GM12878 (cell line): ENCODE data around the gene ANKS1A. TPM values are rescaled to one million over a fixed set of nuclear protein-coding genes. Genes with fewer than 3 reads are reported as not detected.

ENCODE experiments used
- ATAC-seq: fragments of 200-7000 bp; cut with Tn5 transposase; 3 replicates; pipeline ENCODE4 v1.9.1; 2020; ENCODE audit warnings: mild to moderate bottlenecking, moderate library complexity
- BruUV-seq: library from RNA; stranded (reverse); fragments of 400-500 nt; replicated peaks from 2 replicates; lab custom pipeline; 2021; lab: Mats Ljungman, UMichigan
- CTCF ChIA-PET: fragments of 300-600 bp; sonication (Branson Sonifier 250); formaldehyde crosslinking; extraction: SDS; loops from one replicate; lab custom pipeline; 2021; ENCODE audit warnings: inconsistent platforms; lab: Yijun Ruan, JAX
- POLR2A ChIA-PET: fragments of 350-600 bp; formaldehyde crosslinking; extraction: SDS; loops from one replicate; lab custom pipeline; 2021; ENCODE audit warnings: inconsistent platforms; lab: Charles Lee
- RAD21 ChIA-PET: fragments of 300-600 bp; sonication (Branson Sonifier 250); formaldehyde crosslinking; loops from one replicate; lab custom pipeline; 2023; ENCODE audit warnings: antibody characterized with exemption; ENCODE audit not compliant: unreplicated experiment; lab: Charles Lee
- SMC1A ChIA-PET: fragments of 300-600 bp; sonication (Branson Sonifier 250); formaldehyde crosslinking; loops from one replicate; lab custom pipeline; 2023; ENCODE audit not compliant: unreplicated experiment, uncharacterized antibody; lab: Charles Lee
- DNase-seq: peaks from one replicate; pipeline ENCODE4 v3.0.0-alpha.2; 2011; ENCODE audit warnings: low read depth, low spot score
- FAIRE-seq: peaks from 3 replicates; lab custom pipeline; 2011; peaks lifted over from hg19 to GRCh38; lab: Jason Lieb, UNC
- H2AFZ ChIP-seq: 2 replicates; pipeline ENCODE4 v1.6.0; 2011; ENCODE audit warnings: low read depth, low read length, control low read depth; ENCODE audit not compliant: control insufficient read depth
- H3K27ac ChIP-seq: 2 replicates; pipeline ENCODE4 v1.5.1; 2011; ENCODE audit warnings: control low read depth; ENCODE audit not compliant: control insufficient read depth, insufficient read depth
- H3K27me3 ChIP-seq, 2 experiments: replicated peaks in 1 of 2; 2 replicates each; pipeline versions ENCODE4 v1.6.0 to v1.6.1; 2011; ENCODE audit warnings: low read length in 1 of 2; ENCODE audit not compliant: control insufficient read depth in 2 of 2, insufficient read depth in 2 of 2
- H3K36me3 ChIP-seq, 2 experiments: 2 replicates each; pipeline ENCODE4 v1.5.1; 2011; ENCODE audit warnings: low read length in 1 of 2; ENCODE audit not compliant: control insufficient read depth in 2 of 2, insufficient read depth in 2 of 2
- H3K4me1 ChIP-seq: 2 replicates; pipeline ENCODE4 v1.6.1; 2011; ENCODE audit warnings: mild to moderate bottlenecking, low read length, moderate library complexity, mixed read lengths; ENCODE audit not compliant: control insufficient read depth, insufficient read depth
- H3K4me2 ChIP-seq: 2 replicates; pipeline ENCODE4 v1.6.0; 2011; ENCODE audit warnings: control low read depth; ENCODE audit not compliant: control insufficient read depth, insufficient read depth
- H3K4me3 ChIP-seq: fragments of 200-600 bp; sonication (generic); 2 replicates; pipeline ENCODE4 v1.5.1; 2016
- H3K79me2 ChIP-seq: 2 replicates; pipeline ENCODE4 v1.6.0; 2011; ENCODE audit warnings: low read length; ENCODE audit not compliant: control insufficient read depth, insufficient read depth
- H3K9ac ChIP-seq: 2 replicates; pipeline ENCODE4 v1.8.0; 2011; ENCODE audit warnings: low read length, control low read depth, mixed read lengths; ENCODE audit not compliant: control insufficient read depth, insufficient read depth
- H3K9me3 ChIP-seq: replicated peaks from 3 replicates; pipeline ENCODE4 v1.5.1; 2011; ENCODE audit warnings: mild to moderate bottlenecking, low read length; ENCODE audit not compliant: control insufficient read depth, insufficient read depth
- H4K20me1 ChIP-seq: 2 replicates; pipeline ENCODE4 v1.6.0; 2011; ENCODE audit not compliant: control insufficient read depth, insufficient read depth
- EP300 ChIP-seq, 2 experiments: fragments of 150-350 bp in 1 of 2; IDR thresholded peaks; 2 replicates each; pipeline ENCODE4 v1.6.1; 2011 to 2012; ENCODE audit warnings: low read depth in 2 of 2, low read length in 2 of 2, borderline replicate concordance in 1 of 2, improper control_type of control experiment in 1 of 2, inconsistent platforms in 1 of 2; ENCODE audit not compliant: control insufficient read depth in 1 of 2
- HDAC2 ChIP-seq: fragments of 200-600 bp; sonication (generic); IDR thresholded peaks from 2 replicates; pipeline ENCODE4 v1.6.1; 2017
- MYB ChIP-seq: fragments of 150-350 bp; IDR thresholded peaks from 2 replicates; pipeline ENCODE4 v1.6.1; 2014; ENCODE audit warnings: mild to moderate bottlenecking, low read depth, low read length, borderline replicate concordance
- NBN ChIP-seq: fragments of 450-650 bp; IDR thresholded peaks from 2 replicates; pipeline ENCODE4 v1.6.1; 2016
- NR2F1 ChIP-seq: fragments of 450-650 bp; conservative IDR thresholded peaks from 2 replicates; pipeline ENCODE4 v1.6.1; 2017; ENCODE audit warnings: mild to moderate bottlenecking
- NRF1 ChIP-seq: conservative IDR thresholded peaks from 2 replicates; pipeline ENCODE4 v1.6.1; 2011; ENCODE audit warnings: mild to moderate bottlenecking, low read depth, low read length, improper control_type of control experiment
- SMC3 ChIP-seq: IDR thresholded peaks from 2 replicates; pipeline ENCODE4 v1.6.1; 2011; ENCODE audit warnings: low read length, improper control_type of control experiment, borderline replicate concordance
- STAT3 ChIP-seq: IDR thresholded peaks from 2 replicates; pipeline ENCODE4 v1.6.1; 2011; ENCODE audit warnings: low read depth, low read length, improper control_type of control experiment
- WGBS: methylation state at CpG from one replicate; pipeline ENCODE4 v1.1.6; 2016; ENCODE audit warnings: low lambda C conversion rate; ENCODE audit not compliant: insufficient replicate concordance, insufficient coverage; ENCODE audit errors: missing lambda C conversion rate; 5-methylcytosine and 5-hydroxymethylcytosine counted together
- in situ Hi-C: fragments of 300-500 bp; cut with MboI; formaldehyde crosslinking; loops from 9 replicates; pipeline ENCODE4 v1.14.3; 2018; ENCODE audit warnings: mixed read lengths
- intact Hi-C: fragments of 100-400 bp; cut with micrococcal nuclease; formaldehyde crosslinking; loops from one replicate; pipeline ENCODE4 v1.14.2; 2022; ENCODE audit not compliant: unreplicated experiment
- polyA plus RNA-seq, 11 experiments: library from polyadenylated mRNA; depleted of rRNA in 4 of 11; unstranded in 6 of 11; stranded (reverse) in 5 of 11; fragments of >200 nt; fragmentation: Nextera tagmentation in 4 of 11; fragmentation: Illumina TruSeq in 1 of 11; extraction: Ambion mirVana in 4 of 11; extraction: Trizol in 1 of 11; gene quantifications; 1 replicate in 1 of 11; 2 replicates in 10 of 11; pipeline versions ENCODE4 v1.2.1 to v1.2.3, GENCODE V29; 2011 to 2016; ENCODE audit warnings: inconsistent platforms in 2 of 11, missing spikeins in 2 of 11, low read depth in 1 of 11
- total RNA-seq, 4 experiments: library from RNA; depleted of rRNA in 3 of 4; stranded (reverse); fragments of >200 nt in 3 of 4; fragmentation: Illumina TruSeq in 1 of 4; extraction: Trizol in 1 of 4; gene quantifications; 2 replicates each; pipeline versions ENCODE4 v1.2.1 to v1.2.3, GENCODE V29; 2013 to 2021
- TF ChIP-seq, protein P1 (sequence below): IDR thresholded peaks from 2 replicates; pipeline ENCODE4 v1.6.1; 2012; ENCODE audit warnings: low read depth, low read length, improper control_type of control experiment
- TF ChIP-seq, protein P2 (sequence below): fragments of 450-650 bp; IDR thresholded peaks from 2 replicates; pipeline ENCODE4 v1.6.1; 2018; ENCODE audit warnings: borderline replicate concordance, mild to moderate bottlenecking; ENCODE audit not compliant: partially characterized antibody
- TF ChIP-seq, protein P3 (sequence below): IDR thresholded peaks from 2 replicates; pipeline ENCODE4 v1.6.1; 2012; ENCODE audit warnings: low read depth, low read length, improper control_type of control experiment

The ANKS1A gene
- total and polyA plus RNA-seq, 10 of the 15 experiments (the other 5 are each of a cell fraction or from before 2014, with no cell fraction given): 0.60 to 7.0 (median 3.0) TPM

DNA sequence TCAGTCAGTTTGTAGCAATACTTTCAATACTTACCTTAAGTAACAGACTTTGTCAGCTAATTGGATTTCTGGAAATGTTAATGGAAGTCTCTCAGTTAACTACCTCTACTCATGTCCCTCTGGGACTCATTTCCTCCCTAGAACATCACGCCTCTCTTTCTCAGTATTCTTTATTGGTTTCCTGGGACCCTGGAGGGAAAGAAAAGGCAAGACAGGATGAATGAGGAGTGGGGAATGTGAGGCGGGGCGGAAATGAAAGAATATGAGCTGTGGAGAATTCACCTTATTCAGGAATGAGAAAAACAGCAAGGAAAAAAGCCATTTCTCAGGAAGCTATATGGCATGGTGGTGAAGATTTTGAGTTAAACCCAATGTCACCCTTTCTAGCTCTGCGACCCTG, 62.7 kb downstream of the ANKS1A start:
- no peak for DNase-seq
- H3K27me3 ChIP-seq: no peaks in the 10 kb centered on the region
- no peak for FAIRE-seq
- TF ChIP-seq NBN (no peak), EP300 (IDR thresholded peaks at IDR 0.05; ENCODE audit: borderline replicate concordance in 1 of 2, control insufficient read depth in 1 of 2, low read depth in 2 of 2, low read length in 2 of 2) (no peak), STAT3 (no peak), NRF1 (no peak), MYB (no peak), HDAC2 (no peak), SMC3 (no peak), NR2F1 (no peak)
- TF ChIP-seq, protein P1, sequence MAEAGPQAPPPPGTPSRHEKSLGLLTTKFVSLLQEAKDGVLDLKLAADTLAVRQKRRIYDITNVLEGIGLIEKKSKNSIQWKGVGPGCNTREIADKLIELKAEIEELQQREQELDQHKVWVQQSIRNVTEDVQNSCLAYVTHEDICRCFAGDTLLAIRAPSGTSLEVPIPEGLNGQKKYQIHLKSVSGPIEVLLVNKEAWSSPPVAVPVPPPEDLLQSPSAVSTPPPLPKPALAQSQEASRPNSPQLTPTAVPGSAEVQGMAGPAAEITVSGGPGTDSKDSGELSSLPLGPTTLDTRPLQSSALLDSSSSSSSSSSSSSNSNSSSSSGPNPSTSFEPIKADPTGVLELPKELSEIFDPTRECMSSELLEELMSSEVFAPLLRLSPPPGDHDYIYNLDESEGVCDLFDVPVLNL: no peak
- TF ChIP-seq, protein P2, sequence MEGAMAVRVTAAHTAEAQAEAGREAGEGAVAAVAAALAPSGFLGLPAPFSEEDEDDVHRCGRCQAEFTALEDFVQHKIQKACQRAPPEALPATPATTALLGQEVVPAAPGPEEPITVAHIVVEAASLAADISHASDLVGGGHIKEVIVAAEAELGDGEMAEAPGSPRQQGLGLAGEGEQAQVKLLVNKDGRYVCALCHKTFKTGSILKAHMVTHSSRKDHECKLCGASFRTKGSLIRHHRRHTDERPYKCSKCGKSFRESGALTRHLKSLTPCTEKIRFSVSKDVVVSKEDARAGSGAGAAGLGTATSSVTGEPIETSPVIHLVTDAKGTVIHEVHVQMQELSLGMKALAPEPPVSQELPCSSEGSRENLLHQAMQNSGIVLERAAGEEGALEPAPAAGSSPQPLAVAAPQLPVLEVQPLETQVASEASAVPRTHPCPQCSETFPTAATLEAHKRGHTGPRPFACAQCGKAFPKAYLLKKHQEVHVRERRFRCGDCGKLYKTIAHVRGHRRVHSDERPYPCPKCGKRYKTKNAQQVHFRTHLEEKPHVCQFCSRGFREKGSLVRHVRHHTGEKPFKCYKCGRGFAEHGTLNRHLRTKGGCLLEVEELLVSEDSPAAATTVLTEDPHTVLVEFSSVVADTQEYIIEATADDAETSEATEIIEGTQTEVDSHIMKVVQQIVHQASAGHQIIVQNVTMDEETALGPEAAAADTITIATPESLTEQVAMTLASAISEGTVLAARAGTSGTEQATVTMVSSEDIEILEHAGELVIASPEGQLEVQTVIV: no peak
- TF ChIP-seq, protein P3, sequence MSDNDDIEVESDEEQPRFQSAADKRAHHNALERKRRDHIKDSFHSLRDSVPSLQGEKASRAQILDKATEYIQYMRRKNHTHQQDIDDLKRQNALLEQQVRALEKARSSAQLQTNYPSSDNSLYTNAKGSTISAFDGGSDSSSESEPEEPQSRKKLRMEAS: no peak
- no peak overlapping the region for H2AFZ ChIP-seq
- H3K9ac ChIP-seq: no peak overlapping the region
- BruUV-seq: no TSS peak
- ChIA-PET RAD21 (no interaction called here), POLR2A (interaction anchor here (0.5 kb wide), 1 partner anchor 259 kb away, joined by 4 read pairs; no protein-coding TSS in a partner anchor), CTCF (interaction anchor here (0.9 to 1.3 kb wide), 3 partner anchors 23 to 255 kb away, joined by 3 read pairs; no protein-coding TSS in a partner anchor), SMC1A (interaction anchor here (1.0 to 1.8 kb wide), 5 partner anchors 10 to 176 kb away, joined by 3 to 5 read pairs (median 4); no protein-coding TSS in a partner anchor)
- no peaks in the 10 kb centered on the region for H3K79me2 ChIP-seq
- H3K4me1 ChIP-seq: no peaks in the 10 kb centered on the region
- H3K36me3 ChIP-seq: no peaks in the 10 kb centered on the region
- no peak overlapping the region for H3K4me2 ChIP-seq
- no peaks in the 10 kb centered on the region for H4K20me1 ChIP-seq
- 78% methylated on average over 4 of the region's 4 CpGs for WGBS
- ATAC-seq: no peak
- no peak overlapping the region for H3K27ac ChIP-seq
- intact Hi-C loops (no loop called here), in situ Hi-C loops (no loop called here)
- H3K4me3 ChIP-seq: no peak overlapping the region
- H3K9me3 ChIP-seq: no peaks in the 10 kb centered on the region
